ENCODE measurements around the gene DYNC1H1. TPM values are rescaled to one million over a fixed set of nuclear protein-coding genes. Genes with fewer than 3 reads are reported as not detected.

Gene DYNC1H1
- total RNA-seq, 2 experiments from 2014 or later: 209 to 291 TPM

- H3K4me3 ChIP-seq (ENCODE audit: low read depth, low read length, poor library complexity, severe bottlenecking): no peak overlapping the region
- no peaks in the 10 kb centered on the region for H3K9me2 ChIP-seq (ENCODE audit: insufficient read depth, low read length)
- no peaks in the 10 kb centered on the region for H3K79me2 ChIP-seq (ENCODE audit: insufficient read depth, low read depth, low read length)
- no peak for DNase-seq (ENCODE audit: low spot score)
- no peaks in the 10 kb centered on the region for H3K9me3 ChIP-seq (ENCODE audit: low read length)
- no peaks in the 10 kb centered on the region for H3K36me3 ChIP-seq (ENCODE audit: insufficient read depth, low read length)
- H3K4me2 ChIP-seq (ENCODE audit: low read length): no peak overlapping the region
- no peak overlapping the region for H3K27ac ChIP-seq (ENCODE audit: low read depth, low read length, poor library complexity, severe bottlenecking)
- H4K20me1 ChIP-seq (ENCODE audit: insufficient read depth, low read length): no peaks in the 10 kb centered on the region
- H3K4me1 ChIP-seq (ENCODE audit: insufficient read depth, low read length, poor library complexity, severe bottlenecking): peaks cover 13% of the 10 kb centered on the region
- ChIA-PET CTCF (ENCODE audit: unreplicated experiment) (no interaction called here), POLR2A (interaction anchor here (0.7 to 1.8 kb wide), 2 partner anchors 11 to 120 kb away, joined by 4 to 7 read pairs; no protein-coding TSS in a partner anchor)
- TF ChIP-seq, protein P1, sequence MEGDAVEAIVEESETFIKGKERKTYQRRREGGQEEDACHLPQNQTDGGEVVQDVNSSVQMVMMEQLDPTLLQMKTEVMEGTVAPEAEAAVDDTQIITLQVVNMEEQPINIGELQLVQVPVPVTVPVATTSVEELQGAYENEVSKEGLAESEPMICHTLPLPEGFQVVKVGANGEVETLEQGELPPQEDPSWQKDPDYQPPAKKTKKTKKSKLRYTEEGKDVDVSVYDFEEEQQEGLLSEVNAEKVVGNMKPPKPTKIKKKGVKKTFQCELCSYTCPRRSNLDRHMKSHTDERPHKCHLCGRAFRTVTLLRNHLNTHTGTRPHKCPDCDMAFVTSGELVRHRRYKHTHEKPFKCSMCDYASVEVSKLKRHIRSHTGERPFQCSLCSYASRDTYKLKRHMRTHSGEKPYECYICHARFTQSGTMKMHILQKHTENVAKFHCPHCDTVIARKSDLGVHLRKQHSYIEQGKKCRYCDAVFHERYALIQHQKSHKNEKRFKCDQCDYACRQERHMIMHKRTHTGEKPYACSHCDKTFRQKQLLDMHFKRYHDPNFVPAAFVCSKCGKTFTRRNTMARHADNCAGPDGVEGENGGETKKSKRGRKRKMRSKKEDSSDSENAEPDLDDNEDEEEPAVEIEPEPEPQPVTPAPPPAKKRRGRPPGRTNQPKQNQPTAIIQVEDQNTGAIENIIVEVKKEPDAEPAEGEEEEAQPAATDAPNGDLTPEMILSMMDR (conservative IDR thresholded peaks at IDR 0.05; ENCODE audit: low read length): no peak
- no peak for TF ChIP-seq EZH2phosphoT487 (IDR thresholded peaks at IDR 0.05; ENCODE audit: borderline replicate concordance, low read depth, low read length)
- H2AFZ ChIP-seq (ENCODE audit: low read length): no peak overlapping the region
- intact Hi-C loops (cut with micrococcal nuclease; ENCODE audit: unreplicated experiment): no loop called here
- no TSS peak for BruUV-seq (replicated peaks)
These were observed 5.1 kb upstream of the DYNC1H1 start for GRCh38 chr14:101959277-101959676.

DNA sequence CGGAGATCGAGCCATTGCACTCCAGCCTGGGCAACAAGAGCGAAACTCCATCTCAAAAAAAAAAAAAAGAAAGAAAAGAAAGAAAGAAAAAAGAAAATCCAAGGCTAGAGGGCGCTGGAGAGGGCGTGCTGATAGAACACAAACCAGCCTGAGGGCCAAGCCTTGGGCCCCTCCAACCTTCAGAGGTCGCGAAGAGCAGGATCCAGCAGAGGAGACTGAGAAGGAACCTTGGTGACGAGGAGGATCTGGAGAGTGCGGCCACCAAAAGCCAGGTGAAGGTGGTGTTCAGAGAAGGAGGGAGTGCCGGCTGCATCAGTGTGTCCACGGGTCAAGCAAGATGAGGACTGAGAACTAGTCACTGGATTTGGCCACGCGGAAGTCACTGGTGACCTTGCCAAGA, 4.1 kb upstream of the DYNC1H1 start:
- H3K4me2 ChIP-seq (ENCODE audit: low read length): no peak overlapping the region; the same call in 1 of the 2 replicates
- no TSS peak for BruUV-seq (replicated peaks)

More for the DNA sequence above, 4.1 kb upstream of the DYNC1H1 start:
- Histone ChIP-seq H3K4me1 (ENCODE audit: insufficient read depth, low read length, poor library complexity, severe bottlenecking) (peaks cover 13% of the 10 kb centered on the region), H3K9me3 (ENCODE audit: low read length) (no peaks in the 10 kb centered on the region), H3K4me3 (ENCODE audit: low read depth, low read length, poor library complexity, severe bottlenecking) (no peak overlapping the region), H3K36me3 (ENCODE audit: insufficient read depth, low read length) (no peaks in the 10 kb centered on the region), H3K9me2 (ENCODE audit: insufficient read depth, low read length) (no peaks in the 10 kb centered on the region), H3K27ac (ENCODE audit: low read depth, low read length, poor library complexity, severe bottlenecking) (no peak overlapping the region), H2AFZ (ENCODE audit: low read length) (peak overlapping the region; percentile 15; the same call in 1 of the 2 replicates), H3K79me2 (ENCODE audit: insufficient read depth, low read depth, low read length) (peaks cover 7% of the 10 kb centered on the region; the same call in 1 of the 2 replicates), H4K20me1 (ENCODE audit: insufficient read depth, low read length) (no peaks in the 10 kb centered on the region)
- intact Hi-C loops (cut with micrococcal nuclease; ENCODE audit: unreplicated experiment): loop anchor here (2.0 to 5.0 kb wide), 6 partner anchors 33 to 357 kb away; partner anchors contain the start of gene ZNF839
- POLR2A ChIA-PET: interaction anchor here (2.3 kb wide), 1 partner anchor 12 kb away, joined by 7 read pairs; no protein-coding TSS in a partner anchor
- TF ChIP-seq EZH2phosphoT487 (IDR thresholded peaks at IDR 0.05; ENCODE audit: borderline replicate concordance, low read depth, low read length): no peak
- TF ChIP-seq, protein P1 (conservative IDR thresholded peaks at IDR 0.05; ENCODE audit: low read length): peak; percentile 73
- CTCF ChIA-PET (ENCODE audit: unreplicated experiment): no interaction called here
- DNase-seq (ENCODE audit: low spot score): peak; percentile 60

Measured in OCI-LY7 (cell line).